ENCODE results near the gene C11orf87.

The C11orf87 gene

DNA sequence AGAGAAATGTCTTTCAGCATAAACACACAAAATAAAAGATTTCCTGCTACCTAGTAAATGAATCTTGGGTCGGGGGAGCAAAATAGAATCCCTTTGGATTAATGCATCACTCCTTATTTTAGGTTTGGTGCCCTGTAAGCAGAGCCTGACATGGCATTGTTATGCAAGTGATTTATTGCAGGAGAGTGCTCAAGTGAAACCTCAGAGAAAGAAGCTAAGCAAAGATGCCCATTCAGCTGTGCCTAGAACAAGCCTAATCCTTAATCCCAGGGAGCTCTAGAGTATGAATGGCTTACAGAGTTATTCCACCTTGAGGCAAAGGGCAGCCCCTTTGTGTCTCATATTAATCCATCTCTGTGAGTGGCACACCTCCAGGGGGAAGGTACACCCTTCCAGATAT, 21.1 kb downstream of the C11orf87 start:
- DNase-seq (ENCODE audit: low read depth in 2 of 2): no peak

DNA sequence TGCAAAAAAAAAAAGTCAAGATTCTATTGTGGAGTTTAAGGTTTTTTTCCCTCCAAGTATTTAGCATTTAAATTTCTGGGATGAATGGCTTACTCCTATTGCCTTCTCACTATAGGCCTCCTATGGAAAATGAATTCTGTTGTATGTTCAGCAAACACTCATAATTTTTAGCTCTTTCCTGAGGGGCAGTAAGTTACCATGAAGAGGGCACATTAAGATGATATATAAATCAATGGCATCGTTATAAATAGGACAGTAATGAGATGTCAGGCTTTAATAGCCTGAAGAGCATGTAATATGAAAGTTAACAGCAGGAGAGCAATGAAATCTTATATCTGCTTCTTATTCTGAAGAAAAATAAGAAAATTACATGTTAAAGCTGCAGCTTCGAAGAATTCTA, 32.9 kb downstream of the C11orf87 start:
- no peak for DNase-seq (ENCODE audit: low read depth in 2 of 2)
